CD4-positive, alpha-beta T cell (primary cell): ENCODE data around the gene SCAF8. TPM values are rescaled to one million over a fixed set of nuclear protein-coding genes. Genes with fewer than 3 reads are reported as not detected.

Experiments
- ATAC-seq: fragments of 200-7000 bp; cut with Tn5 transposase; one replicate; pipeline ENCODE4 v1.10.0; 2022; ENCODE audit warnings: mild to moderate bottlenecking; ENCODE audit not compliant: poor library complexity
- CTCF ChIA-PET: fragments of 350-600 bp; sonication (Branson Sonifier 250); formaldehyde crosslinking; loops from one replicate; lab custom pipeline; 2021; ENCODE audit warnings: antibody characterized with exemption, inconsistent platforms; lab: Charles Lee
- POLR2A ChIA-PET: fragments of 350-600 bp; sonication (Branson Sonifier 250); formaldehyde crosslinking; loops from one replicate; lab custom pipeline; 2021; ENCODE audit warnings: antibody characterized with exemption, inconsistent platforms; lab: Charles Lee
- DNase-seq, 14 experiments: peaks; one replicate each; pipeline ENCODE4 v3.0.0-alpha.2; 2013 to 2020; ENCODE audit warnings: mixed read lengths in 2 of 14
- H3K27ac ChIP-seq, 2 donors: one replicate each; pipeline versions ENCODE4 v1.5.1 to v1.7.0; 2013; ENCODE audit warnings: low read length in 2 of 2, low read depth in 1 of 2, mild to moderate bottlenecking in 1 of 2
- H3K27me3 ChIP-seq, 2 experiments: 1 replicate in 1 of 2; 2 replicates in 1 of 2; pipeline versions ENCODE4 v1.6.1 to v1.7.0; 2013; ENCODE audit warnings: low read length in 2 of 2, control low read depth in 1 of 2, mild to moderate bottlenecking in 1 of 2, moderate library complexity in 1 of 2; ENCODE audit not compliant: insufficient read depth in 2 of 2, control insufficient read depth in 1 of 2
- H3K36me3 ChIP-seq: one replicate; pipeline ENCODE4 v1.6.1; 2013; ENCODE audit warnings: low read length, control low read depth; ENCODE audit not compliant: insufficient read depth
- H3K4me1 ChIP-seq: one replicate; pipeline ENCODE4 v1.6.1; 2013; ENCODE audit warnings: low read length, control low read depth; ENCODE audit not compliant: insufficient read depth
- H3K4me3 ChIP-seq: one replicate; pipeline ENCODE4 v1.5.1; 2013; ENCODE audit warnings: mild to moderate bottlenecking, low read length, moderate library complexity
- H3K9me3 ChIP-seq, 2 experiments: 1 replicate in 1 of 2; 2 replicates in 1 of 2; pipeline versions ENCODE4 v1.6.1 to v1.7.0; 2013; ENCODE audit warnings: low read length in 2 of 2, mild to moderate bottlenecking in 2 of 2, control low read depth in 1 of 2, moderate library complexity in 1 of 2; ENCODE audit not compliant: control insufficient read depth in 1 of 2, insufficient read depth in 1 of 2
- H3K27ac Mint-ChIP-seq: one replicate; pipeline ENCODE4 v1.8.0; 2020; ENCODE audit warnings: mixed read lengths
- H3K27me3 Mint-ChIP-seq: one replicate; pipeline ENCODE4 v1.8.0; 2021; ENCODE audit warnings: mixed read lengths
- H3K36me3 Mint-ChIP-seq: one replicate; pipeline ENCODE4 v1.8.0; 2021; ENCODE audit warnings: low read depth, mixed read lengths
- H3K4me1 Mint-ChIP-seq: one replicate; pipeline ENCODE4 v1.8.0; 2021; ENCODE audit warnings: low read depth, mixed read lengths
- H3K4me3 Mint-ChIP-seq: one replicate; pipeline ENCODE4 v1.8.0; 2020; ENCODE audit warnings: mild to moderate bottlenecking, mixed read lengths
- H3K9me3 Mint-ChIP-seq: one replicate; pipeline ENCODE4 v1.8.0; 2020; ENCODE audit warnings: mixed read lengths
- intact Hi-C, 2 experiments: fragments of 100-400 bp; cut with DNase I in 1 of 2; cut with micrococcal nuclease in 1 of 2; formaldehyde crosslinking; loops; one replicate each; pipeline versions ENCODE4 v1.15.1 to v1.9.0; 2023 to 2025; cut with DNase I, micrococcal nuclease
- total RNA-seq, 174 experiments: library from RNA in 2 of 174; stranded (reverse) in 2 of 174; gene quantifications; one replicate each; pipeline ENCODE4 v1.2.3 and lab custom pipeline; 2021 to 2026
- TF ChIP-seq, protein P1 (sequence below): fragments of 200-600 bp; IDR thresholded peaks from one replicate; pipeline ENCODE4 v1.8.0; 2022; ENCODE audit warnings: antibody characterized with exemption, mild to moderate bottlenecking

Gene SCAF8
- total RNA-seq, 2 experiments from 2014 or later = 82.6 to 83.8 TPM

DNA sequence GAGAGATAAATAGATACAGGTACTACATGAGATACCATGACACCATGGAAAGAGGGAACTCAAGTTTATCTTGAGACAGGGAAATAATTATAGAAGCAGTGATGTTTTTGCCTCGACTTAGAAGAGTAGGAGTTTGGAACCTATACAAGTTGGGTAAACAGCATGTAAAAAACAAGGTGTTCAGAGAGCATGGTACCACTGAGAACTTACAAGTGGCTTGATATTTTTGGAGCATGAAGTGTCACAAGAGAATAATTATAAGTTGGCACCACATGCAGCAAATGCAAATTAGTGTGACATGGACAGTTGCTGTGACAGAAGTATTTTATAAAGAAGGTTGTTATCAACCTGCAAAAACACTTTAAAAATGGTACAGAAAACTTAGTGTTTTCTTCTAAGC lies 47.1 kb upstream of the SCAF8 start:
- intact Hi-C loops = no loop called here
- no peaks in the 10 kb centered on the region for H3K36me3 Mint-ChIP-seq
- no peaks in the 10 kb centered on the region for H3K4me1 ChIP-seq
- no peaks in the 10 kb centered on the region for H3K36me3 ChIP-seq
- no peak overlapping the region for H3K27ac Mint-ChIP-seq
- no peak for DNase-seq
- ATAC-seq = no peak
- H3K27me3 ChIP-seq = no peaks in the 10 kb centered on the region
- peaks cover 0 to 6% of the 10 kb centered on the region in 2 experiments for H3K9me3 ChIP-seq
- no peaks in the 10 kb centered on the region for H3K9me3 Mint-ChIP-seq
- H3K27me3 Mint-ChIP-seq = no peaks in the 10 kb centered on the region
- no peak overlapping the region for H3K4me3 ChIP-seq
- no peak overlapping the region for H3K27ac ChIP-seq
- TF ChIP-seq, protein P1, sequence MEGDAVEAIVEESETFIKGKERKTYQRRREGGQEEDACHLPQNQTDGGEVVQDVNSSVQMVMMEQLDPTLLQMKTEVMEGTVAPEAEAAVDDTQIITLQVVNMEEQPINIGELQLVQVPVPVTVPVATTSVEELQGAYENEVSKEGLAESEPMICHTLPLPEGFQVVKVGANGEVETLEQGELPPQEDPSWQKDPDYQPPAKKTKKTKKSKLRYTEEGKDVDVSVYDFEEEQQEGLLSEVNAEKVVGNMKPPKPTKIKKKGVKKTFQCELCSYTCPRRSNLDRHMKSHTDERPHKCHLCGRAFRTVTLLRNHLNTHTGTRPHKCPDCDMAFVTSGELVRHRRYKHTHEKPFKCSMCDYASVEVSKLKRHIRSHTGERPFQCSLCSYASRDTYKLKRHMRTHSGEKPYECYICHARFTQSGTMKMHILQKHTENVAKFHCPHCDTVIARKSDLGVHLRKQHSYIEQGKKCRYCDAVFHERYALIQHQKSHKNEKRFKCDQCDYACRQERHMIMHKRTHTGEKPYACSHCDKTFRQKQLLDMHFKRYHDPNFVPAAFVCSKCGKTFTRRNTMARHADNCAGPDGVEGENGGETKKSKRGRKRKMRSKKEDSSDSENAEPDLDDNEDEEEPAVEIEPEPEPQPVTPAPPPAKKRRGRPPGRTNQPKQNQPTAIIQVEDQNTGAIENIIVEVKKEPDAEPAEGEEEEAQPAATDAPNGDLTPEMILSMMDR = no peak
- ChIA-PET POLR2A (no interaction called here), CTCF (no interaction called here)
- H3K4me3 Mint-ChIP-seq = no peak overlapping the region
- peaks cover 11% of the 10 kb centered on the region for H3K4me1 Mint-ChIP-seq

DNA sequence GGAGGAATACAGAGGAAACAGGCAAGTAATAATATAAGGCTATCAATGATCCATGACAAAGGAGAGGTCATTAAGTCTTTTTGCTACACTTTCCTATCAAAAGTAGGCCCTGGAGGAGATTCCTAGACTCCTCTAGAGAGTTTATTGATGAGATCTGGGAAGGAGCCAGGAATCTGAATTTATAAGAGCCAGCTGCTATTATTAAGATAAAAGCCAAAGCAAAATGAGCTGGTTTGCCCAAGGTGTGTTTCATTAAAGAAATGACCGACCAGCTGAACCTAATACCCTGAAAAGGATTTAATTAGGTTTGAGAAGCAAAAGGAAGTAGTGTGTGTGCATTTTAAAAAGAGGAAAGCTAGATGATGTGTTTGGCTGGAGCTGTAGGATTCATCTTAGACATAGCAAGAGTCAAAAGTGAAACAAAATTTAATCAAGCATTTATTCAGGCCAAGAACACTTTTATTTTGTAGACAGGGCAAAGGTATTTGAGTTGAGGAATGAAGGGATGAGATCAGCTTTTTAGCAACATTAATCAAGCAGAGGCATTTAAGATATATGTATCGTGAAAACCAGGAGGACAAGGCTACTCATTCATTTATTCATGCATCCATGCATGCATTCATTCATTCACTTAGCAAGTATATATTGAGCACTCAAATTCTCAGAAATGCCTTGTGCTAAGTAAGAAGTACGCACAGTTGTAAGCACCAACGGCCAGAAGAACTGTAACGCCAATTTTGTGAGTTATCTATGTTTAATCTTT lies 43.5 kb upstream of the SCAF8 start:
- no peak overlapping the region for H3K27ac Mint-ChIP-seq
- intact Hi-C loops = no loop called here

DNA sequence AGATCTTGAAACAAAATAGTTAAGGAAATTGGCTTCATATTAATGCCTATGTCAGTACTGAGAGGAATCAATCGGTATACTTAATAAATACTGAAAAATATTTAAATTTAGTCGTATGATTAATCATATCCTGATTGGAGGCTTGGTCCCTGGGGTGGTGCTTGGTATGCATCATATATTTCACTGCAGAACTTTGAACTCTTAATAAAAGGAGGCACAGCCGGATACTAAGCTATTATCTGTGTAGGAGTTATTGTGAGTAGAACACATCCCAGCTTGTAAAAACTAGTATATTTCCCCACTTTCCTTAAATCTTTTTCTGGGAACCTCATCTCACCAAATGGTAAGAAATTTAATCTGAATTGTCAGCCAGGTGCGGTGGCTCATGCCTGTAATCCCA lies 42.4 kb upstream of the SCAF8 start:
- ChIA-PET CTCF (no interaction called here), POLR2A (no interaction called here)
- H3K4me3 Mint-ChIP-seq = no peak overlapping the region
- no peaks in the 10 kb centered on the region for H3K4me1 Mint-ChIP-seq
- no peak for ATAC-seq
- H3K27ac ChIP-seq = no peak overlapping the region
- intact Hi-C loops = no loop called here
- H3K4me3 ChIP-seq = no peak overlapping the region
- H3K36me3 ChIP-seq = no peaks in the 10 kb centered on the region
- TF ChIP-seq, protein P1 = no peak
- no peaks in the 10 kb centered on the region for H3K4me1 ChIP-seq
- no peaks in the 10 kb centered on the region for H3K27me3 Mint-ChIP-seq
- no peaks in the 10 kb centered on the region for H3K9me3 Mint-ChIP-seq
- no peaks in the 10 kb centered on the region for H3K36me3 Mint-ChIP-seq
- no peaks in the 10 kb centered on the region for H3K27me3 ChIP-seq
- H3K27ac Mint-ChIP-seq = no peak overlapping the region
- DNase-seq = no peak
- H3K9me3 ChIP-seq = peaks cover 0 to 6% of the 10 kb centered on the region in 2 experiments

More for the DNA sequence above, 43.5 kb upstream of the SCAF8 start:
- H3K9me3 Mint-ChIP-seq = no peaks in the 10 kb centered on the region
- H3K4me3 Mint-ChIP-seq = no peak overlapping the region
- Histone ChIP-seq H3K9me3 (peaks cover 0 to 6% of the 10 kb centered on the region in 2 experiments), H3K4me1 (no peaks in the 10 kb centered on the region), H3K36me3 (no peaks in the 10 kb centered on the region), H3K4me3 (no peak overlapping the region), H3K27me3 (no peaks in the 10 kb centered on the region), H3K27ac (no peak overlapping the region)
- ATAC-seq (no peak), DNase-seq (no peak)
- H3K36me3 Mint-ChIP-seq = no peaks in the 10 kb centered on the region
- CTCF ChIA-PET = interaction anchor here (1.5 kb wide), 1 partner anchor 14 kb away, joined by 4 read pairs; no protein-coding TSS in a partner anchor
- H3K4me1 Mint-ChIP-seq = no peaks in the 10 kb centered on the region
- POLR2A ChIA-PET = no interaction called here
- H3K27me3 Mint-ChIP-seq = no peaks in the 10 kb centered on the region
- TF ChIP-seq, protein P1 = no peak
